Measurements from ENCODE around the gene USP33.
"Not testable (repeated sequence)": the region's sequence is repeated elsewhere in the genome, so short reads cannot be mapped to it uniquely, and the experiment has no call there.

GRCh38 chr1:77786093-77786741 is 26.6 kb upstream of the USP33 start:
- not testable (repeated sequence) for TF ChIP-seq EZH2 (IDR thresholded peaks at IDR 0.05; ENCODE audit: borderline replicate concordance, low read depth, low read length); RFX5 (IDR thresholded peaks at IDR 0.05; ENCODE audit: low read depth, low read length); STAG1 (CRISPR knock-in tag; IDR thresholded peaks at IDR 0.05; ENCODE audit: borderline replicate concordance); SETDB1 (IDR thresholded peaks at IDR 0.05; ENCODE audit: low read length); ATF3 (IDR thresholded peaks at IDR 0.05); ATF3 (CRISPR knock-in tag; conservative IDR thresholded peaks at IDR 0.05); NONO (IDR thresholded peaks at IDR 0.05; ENCODE audit: low read depth in 2 of 2, low read length in 1 of 2)
